HG02678 (cell line): ENCODE data around the gene TAF1B.
"Not testable (repeated sequence)": the region's sequence is repeated elsewhere in the genome, so short reads cannot be mapped to it uniquely, and the experiment has no call there.

Experiments
- ATAC-seq: cut with Tn5 transposase; IDR thresholded peaks from one replicate; pipeline ENCODE4 v1.9.1; 2021; ENCODE audit warnings: mild to moderate bottlenecking, moderate library complexity; ENCODE audit not compliant: unreplicated experiment

Gene TAF1B

GRCh38 chr2:9826208-9826607, 17.1 kb upstream of the TAF1B start:
- ATAC-seq: no peak

GRCh38 chr2:9830685-9831410, 12.4 kb upstream of the TAF1B start:
- no peak for ATAC-seq

GRCh38 chr2:9831670-9832069, 11.6 kb upstream of the TAF1B start:
- ATAC-seq: no peak

- ATAC-seq: no peak
Measured at GRCh38 chr2:9832586-9832985, 10.7 kb upstream of the TAF1B start.

- ATAC-seq: not testable (repeated sequence)
Measured at GRCh38 chr2:9835068-9835467, 8.2 kb upstream of the TAF1B start.

DNA sequence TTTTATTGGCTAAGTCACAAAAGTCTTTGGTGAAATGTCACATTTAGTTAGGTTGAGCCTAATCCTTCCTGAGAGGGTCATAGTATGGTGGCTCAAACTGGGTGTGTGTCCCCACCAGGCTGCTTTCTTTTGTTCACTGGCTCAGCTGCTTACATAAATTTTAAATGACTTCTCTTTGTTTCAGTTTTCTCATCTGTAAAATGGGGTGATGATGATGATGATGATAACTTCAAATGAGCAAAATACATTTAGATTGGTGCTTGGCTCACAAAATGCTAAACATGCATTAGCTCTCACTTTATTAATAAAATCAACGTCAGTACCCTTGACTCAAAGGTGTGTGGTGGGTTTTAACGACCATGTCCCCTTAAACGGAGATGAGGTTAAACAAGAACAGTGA, 7.2 kb upstream of the TAF1B start:
- ATAC-seq: no peak

GRCh38 chr2:9836517-9836916, 6.8 kb upstream of the TAF1B start:
- no peak for ATAC-seq

DNA sequence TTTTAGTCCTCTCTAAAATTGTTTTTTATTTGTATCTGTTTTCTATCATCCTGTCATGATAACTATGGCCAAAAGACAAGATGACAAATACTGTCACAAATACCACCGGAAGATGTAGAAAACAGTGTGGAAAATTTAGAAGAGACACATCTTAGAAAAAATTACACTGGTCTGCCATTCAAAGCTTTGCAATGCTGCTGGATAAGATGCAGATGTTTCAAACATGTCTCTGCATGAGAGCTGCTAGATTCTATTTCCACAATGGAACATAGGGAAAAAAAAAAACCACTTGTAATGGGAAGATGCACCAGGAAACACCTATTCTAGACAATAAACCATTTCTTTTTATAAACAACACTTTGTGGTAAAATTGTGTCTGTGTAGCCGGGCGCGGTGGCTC, 5.8 kb upstream of the TAF1B start:
- ATAC-seq: no peak

DNA sequence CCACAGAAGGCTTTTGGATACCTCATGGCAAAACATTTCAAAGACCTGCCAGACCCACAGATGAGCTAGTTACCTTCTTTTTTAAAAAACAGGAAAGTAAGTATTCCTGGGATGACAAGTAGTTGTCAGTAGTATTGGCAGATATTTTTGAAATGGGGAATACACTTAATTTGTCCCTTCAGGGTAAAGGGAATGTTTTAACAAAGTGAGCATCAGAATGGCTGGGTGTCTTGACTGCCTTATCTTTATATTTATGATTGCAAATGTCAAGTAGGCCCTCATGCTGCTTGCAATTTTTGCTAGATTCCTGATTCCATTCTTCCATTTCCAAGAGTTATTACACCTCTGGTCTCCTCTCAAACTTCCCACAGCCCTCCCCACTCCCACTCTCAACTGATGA, 4.9 kb upstream of the TAF1B start:
- no peak for ATAC-seq

GRCh38 chr2:9842487-9843228, 616 bp upstream of the TAF1B start:
- ATAC-seq: no peak

- no peak for ATAC-seq
Measured at GRCh38 chr2:9844036-9844483, 786 bp downstream of the TAF1B start.

DNA sequence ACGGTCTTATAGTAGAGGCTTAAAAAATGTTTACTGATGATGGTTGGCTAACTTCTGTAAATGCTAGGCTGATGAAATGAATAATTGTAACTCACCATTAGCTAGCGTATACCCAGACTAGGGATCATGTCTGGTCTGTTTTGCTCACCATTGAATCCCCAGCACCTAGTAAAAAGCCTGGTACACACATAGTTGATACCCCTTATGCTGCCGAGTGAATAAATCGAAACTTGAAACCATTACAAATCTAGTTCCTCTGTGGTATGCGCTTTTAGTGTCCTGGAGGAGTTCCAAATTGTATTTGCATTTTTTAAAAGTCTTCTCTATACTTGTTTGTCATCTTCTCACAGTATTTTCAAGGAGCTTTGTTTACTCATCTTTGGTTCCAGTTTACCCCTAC, 1.3 kb downstream of the TAF1B start:
- no peak for ATAC-seq

GRCh38 chr2:9846554-9846953, 3.3 kb downstream of the TAF1B start:
- no peak for ATAC-seq

GRCh38 chr2:9847140-9847539, 3.9 kb downstream of the TAF1B start:
- ATAC-seq: no peak

GRCh38 chr2:9852881-9853280, 9.6 kb downstream of the TAF1B start:
- ATAC-seq: no peak

GRCh38 chr2:9857814-9858729, 14.8 kb downstream of the TAF1B start:
- ATAC-seq: no peak

DNA sequence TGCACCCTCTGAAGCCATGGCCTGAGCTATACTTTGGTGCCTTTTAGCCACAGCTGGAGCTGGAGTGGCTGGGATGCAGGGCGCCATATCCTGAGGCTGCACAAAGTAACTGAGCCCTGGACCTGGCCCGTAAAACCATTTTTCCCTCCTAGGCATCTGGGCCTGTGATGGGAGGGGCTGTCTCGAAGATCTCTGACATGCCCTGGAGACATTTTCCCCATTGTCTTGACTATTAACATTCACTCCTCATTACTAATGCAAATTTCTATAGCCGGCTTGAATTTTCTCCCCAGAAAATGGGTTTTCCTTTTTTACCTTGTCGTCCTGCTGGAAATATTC, 15.4 kb downstream of the TAF1B start:
- ATAC-seq: no peak

GRCh38 chr2:9860922-9861580, 17.8 kb downstream of the TAF1B start:
- not testable (repeated sequence) for ATAC-seq

DNA sequence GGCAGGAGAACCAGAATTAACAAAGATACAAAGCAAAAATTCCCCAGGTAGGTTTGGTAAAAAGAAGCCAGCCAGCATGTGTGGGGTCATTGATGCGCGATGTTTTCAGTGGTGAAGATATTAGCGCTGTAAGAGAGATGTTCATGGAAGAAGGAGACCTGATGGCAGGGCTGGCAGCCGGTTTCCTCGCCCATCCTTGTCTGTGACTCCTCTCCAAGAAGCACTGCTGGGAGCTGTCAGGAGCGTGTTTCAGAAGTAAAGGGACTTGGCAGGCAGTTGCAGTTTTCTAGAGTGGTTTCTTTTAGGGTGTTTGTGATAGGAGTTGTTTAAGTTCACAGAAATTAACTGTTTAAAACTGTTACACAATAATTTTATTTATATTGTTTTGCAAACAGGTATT, 24.6 kb downstream of the TAF1B start:
- no peak for ATAC-seq

GRCh38 chr2:9873337-9873736, 30.1 kb downstream of the TAF1B start:
- no peak for ATAC-seq

GRCh38 chr2:9877026-9877425, 33.8 kb downstream of the TAF1B start:
- ATAC-seq: no peak
